Measurements from ENCODE around the gene GPANK1.

The GPANK1 gene

DNA sequence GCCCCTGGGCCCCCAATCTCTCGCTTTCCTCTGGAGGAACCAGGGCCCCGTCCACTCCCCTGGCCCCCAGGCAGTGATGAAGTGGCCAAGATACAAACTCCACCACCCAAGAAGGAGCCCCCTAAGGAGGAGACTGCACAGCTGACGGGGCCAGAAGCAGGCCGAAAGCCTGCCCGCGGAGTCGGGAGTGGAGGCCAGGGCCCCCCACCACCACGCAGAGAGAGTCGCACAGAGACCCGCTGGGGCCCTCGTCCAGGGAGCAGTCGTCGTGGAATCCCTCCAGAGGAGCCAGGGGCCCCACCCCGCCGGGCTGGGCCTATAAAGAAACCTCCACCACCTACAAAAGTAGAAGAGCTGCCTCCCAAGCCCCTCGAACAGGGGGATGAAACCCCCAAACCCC is 33.6 kb downstream of the GPANK1 start:
- DNase-seq: no peak
- no peak overlapping the region for H3K27ac ChIP-seq (ENCODE audit: insufficient read depth, low read length, poor library complexity, severe bottlenecking)
- no peaks in the 10 kb centered on the region for H3K9me3 ChIP-seq (ENCODE audit: control insufficient read depth, low read length)
- H3K4me3 ChIP-seq (ENCODE audit: insufficient read depth, low read depth, low read length, poor library complexity, severe bottlenecking): no peak overlapping the region
- H3K4me1 ChIP-seq (ENCODE audit: control insufficient read depth, insufficient read depth, low read length, poor library complexity, severe bottlenecking): no peaks in the 10 kb centered on the region
- peaks cover 100% of the 10 kb centered on the region for H3K36me3 ChIP-seq (ENCODE audit: control insufficient read depth, insufficient read depth, low read length)
- no peaks in the 10 kb centered on the region for H3K27me3 ChIP-seq (replicated peaks; ENCODE audit: control insufficient read depth, insufficient read depth, low read length, poor library complexity, severe bottlenecking)

DNA sequence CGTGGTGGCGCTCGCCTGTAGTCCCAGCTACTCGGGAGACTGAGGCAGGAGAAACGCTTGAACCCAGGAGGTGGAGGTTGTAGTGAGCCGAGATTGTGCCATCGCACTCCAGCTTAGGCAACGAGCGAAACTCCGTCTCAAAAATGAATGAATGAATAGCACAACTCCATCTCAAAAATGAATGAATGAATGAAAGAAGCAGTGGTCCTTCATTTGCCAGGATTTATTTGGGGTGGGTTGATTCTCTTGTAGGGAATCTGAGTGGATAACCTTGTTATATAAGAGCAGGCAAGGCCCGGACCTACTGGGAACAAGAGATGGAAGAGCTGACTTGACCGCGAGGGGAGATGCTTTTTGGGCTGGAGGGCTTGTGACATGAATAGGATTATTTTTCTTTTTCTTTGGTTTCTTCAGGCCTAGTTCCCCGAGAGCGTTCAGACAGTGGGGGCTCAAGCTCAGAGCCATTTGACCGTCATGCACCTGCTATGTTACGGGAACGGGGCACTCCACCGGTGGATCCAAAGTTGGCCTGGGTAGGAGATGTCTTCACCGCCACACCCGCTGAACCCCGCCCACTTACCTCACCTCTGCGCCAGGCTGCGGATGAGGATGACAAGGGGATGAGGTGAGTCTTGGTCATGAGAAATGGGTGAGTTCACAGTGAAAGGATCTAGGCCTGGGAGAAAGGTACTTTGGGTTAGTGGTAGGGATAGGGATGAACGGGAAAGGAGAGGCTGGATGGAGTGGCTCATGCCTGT is 34.4 kb downstream of the GPANK1 start:
- Histone ChIP-seq H3K36me3 (ENCODE audit: control insufficient read depth, insufficient read depth, low read length) (peaks cover 100% of the 10 kb centered on the region), H3K9me3 (ENCODE audit: control insufficient read depth, low read length) (no peaks in the 10 kb centered on the region), H3K4me1 (ENCODE audit: control insufficient read depth, insufficient read depth, low read length, poor library complexity, severe bottlenecking) (no peaks in the 10 kb centered on the region), H3K4me3 (ENCODE audit: insufficient read depth, low read depth, low read length, poor library complexity, severe bottlenecking) (no peak overlapping the region), H3K27me3 (replicated peaks; ENCODE audit: control insufficient read depth, insufficient read depth, low read length, poor library complexity, severe bottlenecking) (no peaks in the 10 kb centered on the region), H3K27ac (ENCODE audit: insufficient read depth, low read length, poor library complexity, severe bottlenecking) (no peak overlapping the region)
- DNase-seq: no peak

- H3K27me3 ChIP-seq (replicated peaks; ENCODE audit: control insufficient read depth, insufficient read depth, low read length, poor library complexity, severe bottlenecking): no peaks in the 10 kb centered on the region
- H3K4me3 ChIP-seq (ENCODE audit: insufficient read depth, low read depth, low read length, poor library complexity, severe bottlenecking): no peak overlapping the region
- DNase-seq: no peak
- no peaks in the 10 kb centered on the region for H3K9me3 ChIP-seq (ENCODE audit: control insufficient read depth, low read length)
- peaks cover 100% of the 10 kb centered on the region for H3K36me3 ChIP-seq (ENCODE audit: control insufficient read depth, insufficient read depth, low read length)
- H3K4me1 ChIP-seq (ENCODE audit: control insufficient read depth, insufficient read depth, low read length, poor library complexity, severe bottlenecking): no peaks in the 10 kb centered on the region
- H3K27ac ChIP-seq (ENCODE audit: insufficient read depth, low read length, poor library complexity, severe bottlenecking): no peak overlapping the region
These were observed 35.8 kb downstream of the GPANK1 start for GRCh38 chr6:31629014-31629413.

DNA sequence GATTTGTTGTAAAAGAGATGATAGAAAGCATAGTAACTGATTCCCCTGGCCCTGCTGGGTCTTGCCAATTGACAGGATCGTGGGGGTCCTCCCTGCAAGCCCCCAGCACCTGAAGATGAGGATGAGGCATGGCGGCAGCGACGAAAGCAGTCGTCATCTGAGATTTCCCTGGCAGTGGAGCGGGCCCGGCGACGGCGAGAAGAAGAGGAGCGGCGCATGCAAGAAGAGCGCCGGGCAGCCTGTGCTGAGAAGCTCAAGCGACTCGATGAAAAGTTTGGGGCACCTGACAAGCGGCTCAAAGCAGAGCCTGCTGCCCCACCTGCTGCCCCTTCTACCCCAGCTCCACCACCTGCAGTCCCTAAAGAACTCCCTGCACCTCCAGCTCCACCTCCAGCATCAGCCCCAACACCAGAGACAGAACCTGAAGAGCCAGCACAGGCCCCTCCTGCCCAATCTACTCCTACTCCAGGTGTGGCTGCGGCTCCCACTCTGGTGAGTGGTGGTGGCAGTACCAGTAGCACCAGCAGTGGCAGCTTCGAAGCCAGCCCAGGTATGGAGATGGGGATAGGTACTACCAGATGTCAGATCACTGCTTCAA is 37.0 kb downstream of the GPANK1 start:
- no peak for DNase-seq
- no peak overlapping the region for H3K4me3 ChIP-seq (ENCODE audit: insufficient read depth, low read depth, low read length, poor library complexity, severe bottlenecking)
- H3K27ac ChIP-seq (ENCODE audit: insufficient read depth, low read length, poor library complexity, severe bottlenecking): no peak overlapping the region
- H3K9me3 ChIP-seq (ENCODE audit: control insufficient read depth, low read length): no peaks in the 10 kb centered on the region
- no peaks in the 10 kb centered on the region for H3K27me3 ChIP-seq (replicated peaks; ENCODE audit: control insufficient read depth, insufficient read depth, low read length, poor library complexity, severe bottlenecking)
- H3K36me3 ChIP-seq (ENCODE audit: control insufficient read depth, insufficient read depth, low read length): peaks cover 96% of the 10 kb centered on the region
- no peaks in the 10 kb centered on the region for H3K4me1 ChIP-seq (ENCODE audit: control insufficient read depth, insufficient read depth, low read length, poor library complexity, severe bottlenecking)

DNA sequence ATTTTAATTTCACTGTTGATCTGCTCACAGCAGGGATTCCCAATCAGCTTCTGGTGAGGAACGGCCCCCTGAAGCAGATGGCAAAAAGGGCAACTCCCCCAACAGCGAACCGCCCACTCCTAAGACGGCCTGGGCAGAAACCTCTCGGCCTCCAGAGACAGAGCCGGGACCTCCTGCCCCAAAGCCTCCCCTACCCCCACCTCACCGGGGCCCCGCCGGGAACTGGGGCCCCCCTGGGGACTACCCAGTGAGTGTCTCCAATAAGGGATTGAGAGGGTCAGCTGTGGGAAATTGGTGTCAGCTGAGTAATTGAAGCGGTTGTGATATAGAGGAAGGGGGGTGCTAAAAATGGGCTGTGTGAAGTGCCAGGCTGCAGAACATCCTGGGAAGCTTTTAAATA is 37.8 kb downstream of the GPANK1 start:
- Histone ChIP-seq H3K36me3 (ENCODE audit: control insufficient read depth, insufficient read depth, low read length) (peaks cover 87% of the 10 kb centered on the region), H3K27ac (ENCODE audit: insufficient read depth, low read length, poor library complexity, severe bottlenecking) (no peak overlapping the region), H3K27me3 (replicated peaks; ENCODE audit: control insufficient read depth, insufficient read depth, low read length, poor library complexity, severe bottlenecking) (no peaks in the 10 kb centered on the region), H3K4me1 (ENCODE audit: control insufficient read depth, insufficient read depth, low read length, poor library complexity, severe bottlenecking) (no peaks in the 10 kb centered on the region), H3K4me3 (ENCODE audit: insufficient read depth, low read depth, low read length, poor library complexity, severe bottlenecking) (no peak overlapping the region), H3K9me3 (ENCODE audit: control insufficient read depth, low read length) (no peaks in the 10 kb centered on the region)
- DNase-seq: no peak

- no peak overlapping the region for H3K4me3 ChIP-seq (ENCODE audit: insufficient read depth, low read depth, low read length, poor library complexity, severe bottlenecking)
- no peak for DNase-seq
- peaks cover 59% of the 10 kb centered on the region for H3K36me3 ChIP-seq (ENCODE audit: control insufficient read depth, insufficient read depth, low read length)
- no peaks in the 10 kb centered on the region for H3K9me3 ChIP-seq (ENCODE audit: control insufficient read depth, low read length)
- H3K27me3 ChIP-seq (replicated peaks; ENCODE audit: control insufficient read depth, insufficient read depth, low read length, poor library complexity, severe bottlenecking): no peaks in the 10 kb centered on the region
- H3K4me1 ChIP-seq (ENCODE audit: control insufficient read depth, insufficient read depth, low read length, poor library complexity, severe bottlenecking): peaks cover 7% of the 10 kb centered on the region
- H3K27ac ChIP-seq (ENCODE audit: insufficient read depth, low read length, poor library complexity, severe bottlenecking): no peak overlapping the region
These were observed 40.7 kb downstream of the GPANK1 start for GRCh38 chr6:31624070-31624469.

GRCh38 chr6:31622684-31623091 is 42.1 kb downstream of the GPANK1 start:
- H3K4me3 ChIP-seq (ENCODE audit: insufficient read depth, low read depth, low read length, poor library complexity, severe bottlenecking): no peak overlapping the region
- no peak overlapping the region for H3K27ac ChIP-seq (ENCODE audit: insufficient read depth, low read length, poor library complexity, severe bottlenecking)
- H3K4me1 ChIP-seq (ENCODE audit: control insufficient read depth, insufficient read depth, low read length, poor library complexity, severe bottlenecking): peaks cover 7% of the 10 kb centered on the region
- H3K9me3 ChIP-seq (ENCODE audit: control insufficient read depth, low read length): no peaks in the 10 kb centered on the region
- peaks cover 45% of the 10 kb centered on the region for H3K36me3 ChIP-seq (ENCODE audit: control insufficient read depth, insufficient read depth, low read length)
- DNase-seq: no peak
- H3K27me3 ChIP-seq (replicated peaks; ENCODE audit: control insufficient read depth, insufficient read depth, low read length, poor library complexity, severe bottlenecking): no peaks in the 10 kb centered on the region

GRCh38 chr6:31621991-31622390 is 42.8 kb downstream of the GPANK1 start:
- H3K36me3 ChIP-seq (ENCODE audit: control insufficient read depth, insufficient read depth, low read length): peaks cover 38% of the 10 kb centered on the region
- no peak overlapping the region for H3K4me3 ChIP-seq (ENCODE audit: insufficient read depth, low read depth, low read length, poor library complexity, severe bottlenecking)
- H3K4me1 ChIP-seq (ENCODE audit: control insufficient read depth, insufficient read depth, low read length, poor library complexity, severe bottlenecking): peaks cover 7% of the 10 kb centered on the region

GRCh38 chr6:31621320-31621939 is 43.4 kb downstream of the GPANK1 start:
- H3K4me3 ChIP-seq (ENCODE audit: insufficient read depth, low read depth, low read length, poor library complexity, severe bottlenecking): peak overlapping the region; percentile 56
- no peaks in the 10 kb centered on the region for H3K27me3 ChIP-seq (replicated peaks; ENCODE audit: control insufficient read depth, insufficient read depth, low read length, poor library complexity, severe bottlenecking)
- H3K27ac ChIP-seq (ENCODE audit: insufficient read depth, low read length, poor library complexity, severe bottlenecking): peak overlapping the region; percentile 92
- H3K9me3 ChIP-seq (ENCODE audit: control insufficient read depth, low read length): no peaks in the 10 kb centered on the region
- H3K4me1 ChIP-seq (ENCODE audit: control insufficient read depth, insufficient read depth, low read length, poor library complexity, severe bottlenecking): peaks cover 7% of the 10 kb centered on the region
- no peak for DNase-seq
- H3K36me3 ChIP-seq (ENCODE audit: control insufficient read depth, insufficient read depth, low read length): peaks cover 32% of the 10 kb centered on the region

More at GRCh38 chr6:31621991-31622390, 42.8 kb downstream of the GPANK1 start:
- H3K27ac ChIP-seq (ENCODE audit: insufficient read depth, low read length, poor library complexity, severe bottlenecking): peak overlapping the region; percentile 92
- H3K27me3 ChIP-seq (replicated peaks; ENCODE audit: control insufficient read depth, insufficient read depth, low read length, poor library complexity, severe bottlenecking): no peaks in the 10 kb centered on the region
- no peaks in the 10 kb centered on the region for H3K9me3 ChIP-seq (ENCODE audit: control insufficient read depth, low read length)
- DNase-seq: no peak

Data from effector memory CD4-positive, alpha-beta T cell (primary cell).